ENCODE measurements around the gene TM9SF4. TPM values are rescaled to one million over a fixed set of nuclear protein-coding genes. Genes with fewer than 3 reads are reported as not detected.

Gene TM9SF4
- polyA plus RNA-seq, 1 experiment = 101 TPM

DNA sequence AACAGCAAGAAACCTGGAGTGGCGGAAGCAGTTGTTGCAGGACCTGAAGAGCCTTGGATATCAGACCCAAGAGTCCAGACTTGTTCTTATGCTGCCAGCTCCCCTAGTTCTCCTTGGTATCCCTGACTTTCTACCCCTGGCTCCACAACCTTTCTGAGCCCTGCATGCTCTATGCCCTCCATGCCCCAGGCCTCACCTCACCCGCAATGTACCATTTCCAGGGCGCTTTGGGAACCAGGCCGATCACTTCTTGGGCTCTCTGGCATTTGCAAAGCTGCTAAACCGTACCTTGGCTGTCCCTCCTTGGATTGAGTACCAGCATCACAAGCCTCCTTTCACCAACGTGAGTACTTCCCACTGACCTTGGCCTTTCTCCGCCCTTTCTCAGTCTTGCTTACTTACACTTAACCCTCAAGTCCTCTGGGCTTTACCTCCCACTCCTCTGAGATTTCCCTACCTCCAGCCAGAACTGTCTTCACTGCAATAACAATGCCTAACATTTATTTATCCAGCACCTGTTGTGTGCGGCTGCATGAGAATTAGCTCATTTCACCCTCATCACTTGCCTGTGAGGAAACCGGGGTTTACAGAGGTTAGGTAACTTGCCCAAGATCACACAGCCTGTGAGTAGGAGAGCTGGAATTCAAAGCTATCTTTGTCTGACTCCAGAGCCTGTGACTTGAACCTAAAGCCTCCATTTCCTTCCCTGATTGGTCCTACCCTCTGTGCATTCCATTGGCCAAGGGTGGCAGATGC, 100.5 kb downstream of the TM9SF4 start:
- TF ChIP-seq, protein P1, sequence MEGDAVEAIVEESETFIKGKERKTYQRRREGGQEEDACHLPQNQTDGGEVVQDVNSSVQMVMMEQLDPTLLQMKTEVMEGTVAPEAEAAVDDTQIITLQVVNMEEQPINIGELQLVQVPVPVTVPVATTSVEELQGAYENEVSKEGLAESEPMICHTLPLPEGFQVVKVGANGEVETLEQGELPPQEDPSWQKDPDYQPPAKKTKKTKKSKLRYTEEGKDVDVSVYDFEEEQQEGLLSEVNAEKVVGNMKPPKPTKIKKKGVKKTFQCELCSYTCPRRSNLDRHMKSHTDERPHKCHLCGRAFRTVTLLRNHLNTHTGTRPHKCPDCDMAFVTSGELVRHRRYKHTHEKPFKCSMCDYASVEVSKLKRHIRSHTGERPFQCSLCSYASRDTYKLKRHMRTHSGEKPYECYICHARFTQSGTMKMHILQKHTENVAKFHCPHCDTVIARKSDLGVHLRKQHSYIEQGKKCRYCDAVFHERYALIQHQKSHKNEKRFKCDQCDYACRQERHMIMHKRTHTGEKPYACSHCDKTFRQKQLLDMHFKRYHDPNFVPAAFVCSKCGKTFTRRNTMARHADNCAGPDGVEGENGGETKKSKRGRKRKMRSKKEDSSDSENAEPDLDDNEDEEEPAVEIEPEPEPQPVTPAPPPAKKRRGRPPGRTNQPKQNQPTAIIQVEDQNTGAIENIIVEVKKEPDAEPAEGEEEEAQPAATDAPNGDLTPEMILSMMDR (IDR thresholded peaks at IDR 0.05; ENCODE audit: insufficient read depth, low read depth, low read length) = no peak
- ChIA-PET CTCF (interaction anchor here (0.9 kb wide), 1 partner anchor 246 kb away, joined by 3 read pairs; no protein-coding TSS in a partner anchor), POLR2A (no interaction called here)
- no peak for DNase-seq (ENCODE audit: low read depth)
- Histone ChIP-seq H3K27me3 (ENCODE audit: control insufficient read depth, insufficient read depth, low read length) (no peaks in the 10 kb centered on the region), H3K36me3 (ENCODE audit: control insufficient read depth, insufficient read depth, low read length) (peaks cover 5% of the 10 kb centered on the region), H3K4me3 (ENCODE audit: low read depth, low read length) (no peak overlapping the region)

DNA sequence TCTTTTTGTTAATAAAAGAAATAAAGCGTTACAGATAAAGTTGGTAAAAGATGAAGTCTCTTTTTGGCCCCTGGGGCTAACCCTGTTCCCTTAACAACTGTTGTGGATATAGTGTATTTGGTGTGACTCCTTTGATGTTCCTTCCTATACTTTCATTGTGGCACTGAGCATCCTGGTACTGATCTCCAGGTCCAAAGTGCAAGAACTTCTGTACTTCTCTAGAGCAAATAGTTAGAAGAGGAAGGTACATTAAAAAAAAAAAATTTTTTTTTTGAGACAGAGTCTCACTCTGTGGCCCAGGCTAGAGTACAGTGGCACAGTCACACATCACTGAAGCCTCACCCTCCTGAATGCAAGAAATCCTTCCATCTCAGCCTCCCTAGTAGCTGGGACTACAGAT, 104.4 kb downstream of the TM9SF4 start:
- TF ChIP-seq, protein P1 (IDR thresholded peaks at IDR 0.05; ENCODE audit: insufficient read depth, low read depth, low read length) = no peak
- CTCF ChIA-PET = no interaction called here
- no peaks in the 10 kb centered on the region for H3K27me3 ChIP-seq (ENCODE audit: control insufficient read depth, insufficient read depth, low read length)
- POLR2A ChIA-PET = no interaction called here
- no peak for DNase-seq (ENCODE audit: low read depth)
- no peak overlapping the region for H3K4me3 ChIP-seq (ENCODE audit: low read depth, low read length)
- H3K36me3 ChIP-seq (ENCODE audit: control insufficient read depth, insufficient read depth, low read length) = peaks cover 18% of the 10 kb centered on the region

DNA sequence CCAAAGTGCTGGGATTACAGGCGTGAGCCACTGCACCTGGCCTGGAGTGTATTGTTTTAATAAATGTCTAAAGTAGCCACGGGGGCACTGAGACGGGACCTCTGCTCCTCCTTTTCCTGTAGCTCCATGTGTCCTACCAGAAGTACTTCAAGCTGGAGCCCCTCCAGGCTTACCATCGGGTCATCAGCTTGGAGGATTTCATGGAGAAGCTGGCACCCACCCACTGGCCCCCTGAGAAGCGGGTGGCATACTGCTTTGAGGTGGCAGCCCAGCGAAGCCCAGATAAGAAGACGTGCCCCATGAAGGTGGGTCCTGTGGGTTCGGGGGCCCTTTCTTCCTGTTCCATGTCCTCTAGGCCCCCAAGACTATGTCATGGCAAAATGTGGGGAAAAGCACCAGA, 105.6 kb downstream of the TM9SF4 start:
- TF ChIP-seq, protein P1 (IDR thresholded peaks at IDR 0.05; ENCODE audit: insufficient read depth, low read depth, low read length) = no peak
- Histone ChIP-seq H3K36me3 (ENCODE audit: control insufficient read depth, insufficient read depth, low read length) (peaks cover 18% of the 10 kb centered on the region), H3K27me3 (ENCODE audit: control insufficient read depth, insufficient read depth, low read length) (no peaks in the 10 kb centered on the region), H3K4me3 (ENCODE audit: low read depth, low read length) (no peak overlapping the region)
- CTCF ChIA-PET = no interaction called here
- POLR2A ChIA-PET = no interaction called here
- no peak for DNase-seq (ENCODE audit: low read depth)

DNA sequence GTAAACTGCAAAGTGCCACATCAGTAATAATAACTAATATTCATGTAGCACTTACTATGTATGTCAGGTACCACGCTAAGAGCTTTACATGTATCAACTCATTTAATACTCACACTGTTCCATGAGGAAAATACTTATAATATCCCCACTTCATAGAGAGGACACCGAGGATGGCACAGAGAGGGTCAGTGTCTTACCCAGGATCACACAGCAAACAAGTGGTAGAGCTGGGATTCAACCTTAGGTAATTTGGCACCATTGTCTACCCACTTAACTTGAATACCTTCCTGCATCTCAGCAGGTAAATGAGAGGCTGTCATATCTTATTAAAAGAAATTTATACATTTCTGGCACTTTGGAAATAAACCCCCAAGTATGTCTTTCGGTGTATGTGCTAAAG, 106.2 kb downstream of the TM9SF4 start:
- TF ChIP-seq, protein P1 (IDR thresholded peaks at IDR 0.05; ENCODE audit: insufficient read depth, low read depth, low read length) = no peak
- CTCF ChIA-PET = interaction anchor here (1.0 kb wide), 1 partner anchor 15 kb away, joined by 4 read pairs; no protein-coding TSS in a partner anchor
- POLR2A ChIA-PET = no interaction called here
- no peaks in the 10 kb centered on the region for H3K27me3 ChIP-seq (ENCODE audit: control insufficient read depth, insufficient read depth, low read length)
- H3K36me3 ChIP-seq (ENCODE audit: control insufficient read depth, insufficient read depth, low read length) = peaks cover 18% of the 10 kb centered on the region
- no peak overlapping the region for H3K4me3 ChIP-seq (ENCODE audit: low read depth, low read length)
- DNase-seq (ENCODE audit: low read depth) = no peak

DNA sequence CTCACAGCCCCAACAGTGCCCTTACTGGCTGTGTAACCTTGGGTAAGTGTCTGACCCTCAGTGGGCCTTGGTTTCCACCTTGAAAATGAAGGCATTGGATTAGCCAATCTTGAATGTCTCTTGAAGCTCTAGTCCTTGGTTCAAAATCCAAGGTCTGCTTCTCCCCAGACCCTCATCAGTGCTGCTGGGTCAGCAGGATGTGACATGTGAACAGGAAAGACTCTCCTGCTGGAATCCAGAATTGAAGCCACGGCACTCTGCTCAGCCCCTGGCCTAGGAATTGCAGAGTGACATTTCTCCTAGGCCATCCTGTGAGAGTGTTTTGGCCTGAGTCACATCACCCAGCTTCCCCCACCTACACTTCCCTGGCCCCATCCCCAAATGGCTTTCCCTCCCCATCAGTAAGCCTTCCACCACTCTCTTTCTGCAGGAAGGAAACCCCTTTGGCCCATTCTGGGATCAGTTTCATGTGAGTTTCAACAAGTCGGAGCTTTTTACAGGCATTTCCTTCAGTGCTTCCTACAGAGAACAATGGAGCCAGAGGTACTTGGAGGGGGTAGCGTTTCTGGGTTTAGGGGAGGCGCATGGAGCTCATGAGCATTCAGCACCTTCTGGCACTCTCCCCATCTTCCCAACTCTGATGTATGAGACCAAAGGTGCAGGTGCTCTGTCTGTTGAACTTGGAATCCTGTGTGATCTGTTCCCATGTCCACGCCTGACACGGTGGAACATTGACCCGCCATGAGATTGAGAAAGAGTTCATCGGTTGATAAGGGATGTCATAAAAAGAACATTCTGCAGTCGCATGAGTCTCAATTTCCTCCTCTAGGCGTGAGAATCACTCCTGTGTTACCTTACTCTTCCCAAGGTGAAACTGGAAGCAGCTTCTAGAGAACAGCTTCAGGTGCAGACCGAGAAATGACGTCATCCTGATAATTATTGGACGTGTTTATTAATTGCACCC, 106.9 kb downstream of the TM9SF4 start:
- TF ChIP-seq, protein P1 (IDR thresholded peaks at IDR 0.05; ENCODE audit: insufficient read depth, low read depth, low read length) = no peak
- ChIA-PET CTCF (interaction anchor here (1.0 kb wide), 1 partner anchor 15 kb away, joined by 4 read pairs; no protein-coding TSS in a partner anchor), POLR2A (no interaction called here)
- DNase-seq (ENCODE audit: low read depth) = no peak
- H3K4me3 ChIP-seq (ENCODE audit: low read depth, low read length) = no peak overlapping the region
- peaks cover 19% of the 10 kb centered on the region for H3K36me3 ChIP-seq (ENCODE audit: control insufficient read depth, insufficient read depth, low read length)
- no peaks in the 10 kb centered on the region for H3K27me3 ChIP-seq (ENCODE audit: control insufficient read depth, insufficient read depth, low read length)

Measured in BJ (cell line).